ENCODE data around the gene PGA4. TPM values are rescaled to one million over a fixed set of nuclear protein-coding genes. Genes with fewer than 3 reads are reported as not detected.

PGA4 gene
- polyA plus RNA-seq, 3 donors, result 1.5 to 33.5 (median 7.0) TPM

- Histone ChIP-seq H3K79me2 (ENCODE audit: insufficient read depth, low read length) (no peaks in the 10 kb centered on the region), H3K27me3 (ENCODE audit: control insufficient read depth in 2 of 2, insufficient read depth in 2 of 2, low read length in 2 of 2) (no peaks in the 10 kb centered on the region), H2AFZ (ENCODE audit: insufficient read depth, low read depth, low read length, poor library complexity, severe bottlenecking) (no peak overlapping the region), H3K9me3 (replicated peaks in 1 of 2; ENCODE audit: control insufficient read depth in 1 of 2, insufficient read depth in 1 of 2, low read length in 2 of 2) (no peaks in the 10 kb centered on the region), H3K9ac (ENCODE audit: insufficient read depth, low read length, poor library complexity, severe bottlenecking) (no peak overlapping the region), H4K20me1 (ENCODE audit: insufficient read depth, low read length) (no peaks in the 10 kb centered on the region), H3K4me3 (replicated peaks in 1 of 3; ENCODE audit: low read depth in 2 of 3, low read length in 3 of 3) (no peak overlapping the region), H3K27ac (ENCODE audit: low read depth in 1 of 2, low read length in 2 of 2) (no peak overlapping the region), H3K4me1 (ENCODE audit: control insufficient read depth in 1 of 2, insufficient read depth in 2 of 2, low read length in 2 of 2) (no peaks in the 10 kb centered on the region), H3K36me3 (replicated peaks in 1 of 2; ENCODE audit: control insufficient read depth in 1 of 2, insufficient read depth in 2 of 2, low read length in 2 of 2) (no peaks in the 10 kb centered on the region), H3K4me2 (replicated peaks; ENCODE audit: extremely low read depth, low read length, poor library complexity, severe bottlenecking) (no peak overlapping the region)
- Mint-ChIP-seq H3K27me3 (ENCODE audit: low read depth in 3 of 3) (no peaks in the 10 kb centered on the region), H3K4me3 (no peak overlapping the region), H3K4me1 (no peaks in the 10 kb centered on the region), H3K36me3 (no peaks in the 10 kb centered on the region), H3K27ac (no peak overlapping the region), H3K9me3 (no peaks in the 10 kb centered on the region)
- intact Hi-C loops (cut with micrococcal nuclease), result no loop called here
- no peak for DNase-seq
- 100% methylated on average over 1 of the region's 4 CpGs for whole genome bisulfite sequencing (ENCODE audit: insufficient coverage)
- TF ChIP-seq, protein P1, sequence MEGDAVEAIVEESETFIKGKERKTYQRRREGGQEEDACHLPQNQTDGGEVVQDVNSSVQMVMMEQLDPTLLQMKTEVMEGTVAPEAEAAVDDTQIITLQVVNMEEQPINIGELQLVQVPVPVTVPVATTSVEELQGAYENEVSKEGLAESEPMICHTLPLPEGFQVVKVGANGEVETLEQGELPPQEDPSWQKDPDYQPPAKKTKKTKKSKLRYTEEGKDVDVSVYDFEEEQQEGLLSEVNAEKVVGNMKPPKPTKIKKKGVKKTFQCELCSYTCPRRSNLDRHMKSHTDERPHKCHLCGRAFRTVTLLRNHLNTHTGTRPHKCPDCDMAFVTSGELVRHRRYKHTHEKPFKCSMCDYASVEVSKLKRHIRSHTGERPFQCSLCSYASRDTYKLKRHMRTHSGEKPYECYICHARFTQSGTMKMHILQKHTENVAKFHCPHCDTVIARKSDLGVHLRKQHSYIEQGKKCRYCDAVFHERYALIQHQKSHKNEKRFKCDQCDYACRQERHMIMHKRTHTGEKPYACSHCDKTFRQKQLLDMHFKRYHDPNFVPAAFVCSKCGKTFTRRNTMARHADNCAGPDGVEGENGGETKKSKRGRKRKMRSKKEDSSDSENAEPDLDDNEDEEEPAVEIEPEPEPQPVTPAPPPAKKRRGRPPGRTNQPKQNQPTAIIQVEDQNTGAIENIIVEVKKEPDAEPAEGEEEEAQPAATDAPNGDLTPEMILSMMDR (IDR thresholded peaks at IDR 0.05), result no peak
Measured at GRCh38 chr11:61181489-61181888, 40.7 kb upstream of the PGA4 start.

- WGBS (ENCODE audit: insufficient coverage), result 100% methylated on average over 1 of the region's 4 CpGs
- H3K4me3 ChIP-seq (replicated peaks in 1 of 3; ENCODE audit: low read depth in 2 of 3, low read length in 3 of 3), result no peak overlapping the region
- H3K4me2 ChIP-seq (replicated peaks; ENCODE audit: extremely low read depth, low read length, poor library complexity, severe bottlenecking), result no peak overlapping the region
- peaks cover 5% of the 10 kb centered on the region for H3K4me1 Mint-ChIP-seq
- intact Hi-C loops (cut with micrococcal nuclease), result no loop called here
- no peaks in the 10 kb centered on the region for H3K36me3 Mint-ChIP-seq
- no peaks in the 10 kb centered on the region for H3K36me3 ChIP-seq (replicated peaks in 1 of 2; ENCODE audit: control insufficient read depth in 1 of 2, insufficient read depth in 2 of 2, low read length in 2 of 2)
- H3K4me1 ChIP-seq (ENCODE audit: control insufficient read depth in 1 of 2, insufficient read depth in 2 of 2, low read length in 2 of 2), result peaks cover 0 to 3% of the 10 kb centered on the region in 2 donors
- H3K27me3 Mint-ChIP-seq (ENCODE audit: low read depth in 3 of 3), result no peaks in the 10 kb centered on the region
- no peak overlapping the region for H3K4me3 Mint-ChIP-seq
- no peaks in the 10 kb centered on the region for H3K9me3 Mint-ChIP-seq
- H3K27ac ChIP-seq (ENCODE audit: low read depth in 1 of 2, low read length in 2 of 2), result no peak overlapping the region
- no peaks in the 10 kb centered on the region for H4K20me1 ChIP-seq (ENCODE audit: insufficient read depth, low read length)
- H3K27ac Mint-ChIP-seq, result peak overlapping the region in 2 of 7 donors; percentile 50 to 81
- no peaks in the 10 kb centered on the region for H3K9me3 ChIP-seq (replicated peaks in 1 of 2; ENCODE audit: control insufficient read depth in 1 of 2, insufficient read depth in 1 of 2, low read length in 2 of 2)
- DNase-seq, result no peak
- no peaks in the 10 kb centered on the region for H3K27me3 ChIP-seq (ENCODE audit: control insufficient read depth in 2 of 2, insufficient read depth in 2 of 2, low read length in 2 of 2)
- TF ChIP-seq, protein P1 (IDR thresholded peaks at IDR 0.05), result no peak
- H2AFZ ChIP-seq (ENCODE audit: insufficient read depth, low read depth, low read length, poor library complexity, severe bottlenecking), result no peak overlapping the region
- no peaks in the 10 kb centered on the region for H3K79me2 ChIP-seq (ENCODE audit: insufficient read depth, low read length)
- H3K9ac ChIP-seq (ENCODE audit: insufficient read depth, low read length, poor library complexity, severe bottlenecking), result no peak overlapping the region
Measured at GRCh38 chr11:61183645-61184044, 38.5 kb upstream of the PGA4 start.

Data from CD14-positive monocyte (primary cell).